ENCODE results near the gene SLC12A6.

- TF ChIP-seq SIN3A (IDR thresholded peaks at IDR 0.05; ENCODE audit: borderline replicate concordance, insufficient read depth, low read depth, low read length) (no peak), CTCF (IDR thresholded peaks at IDR 0.05) (no peak), REST (IDR thresholded peaks at IDR 0.05; ENCODE audit: insufficient read depth in 1 of 2, low read depth in 2 of 2, low read length in 1 of 2) (no peak)
Measured at GRCh38 chr15:34354286-34354685, 16.7 kb upstream of the SLC12A6 start.

Measured in Panc1 (cell line).